GM10847 (cell line): ENCODE results near the gene SLC9A3.

Experiments
- POLR2A ChIP-seq: IDR thresholded peaks from 2 replicates; pipeline ENCODE4 v1.6.1; 2011; ENCODE audit not compliant: insufficient read length; ENCODE audit errors: extremely low read depth

The SLC9A3 gene

DNA sequence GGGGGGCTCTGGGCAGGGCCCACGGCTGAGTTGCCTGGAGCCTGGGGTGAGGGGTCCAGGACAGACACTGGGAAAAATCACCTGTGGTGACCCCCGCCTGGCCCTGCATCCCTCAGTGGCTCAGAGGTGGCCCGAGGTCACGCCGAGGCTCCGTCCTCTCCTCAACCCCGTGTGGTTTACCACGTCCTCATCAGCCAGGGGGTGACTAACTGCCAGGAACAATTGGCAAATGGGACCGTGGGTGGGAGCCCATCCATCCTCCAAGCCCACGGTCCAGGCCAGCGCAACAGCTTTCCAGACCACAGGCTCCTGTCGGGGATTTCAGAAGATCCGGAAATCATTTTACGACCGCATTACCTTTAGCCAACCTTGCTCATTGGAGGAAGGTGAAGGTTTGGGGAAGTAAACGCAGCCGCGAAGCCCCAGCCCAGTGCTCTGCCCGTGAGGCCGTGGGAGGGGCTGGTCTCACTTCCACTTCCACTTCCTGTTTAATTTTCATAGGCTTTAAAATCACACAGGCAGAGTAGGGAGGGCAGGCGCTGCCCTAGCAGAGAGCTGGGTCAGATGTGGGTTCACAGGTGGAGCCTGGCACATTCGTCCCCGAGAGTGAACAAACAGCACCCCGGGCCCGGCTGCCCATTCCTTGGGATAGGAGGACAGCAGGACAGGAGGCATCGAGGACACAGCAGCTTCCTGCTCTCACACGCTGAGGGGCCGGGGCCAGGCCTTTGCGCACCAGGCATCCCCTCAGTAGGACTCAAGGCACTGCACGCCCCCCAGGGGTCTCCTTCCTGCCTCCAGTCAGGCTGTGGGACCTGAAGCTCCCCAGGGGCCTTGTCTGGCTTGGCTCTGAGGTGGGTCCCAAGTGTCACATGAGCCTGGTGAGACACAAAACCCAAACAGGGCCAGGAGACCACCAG lies 19.8 kb upstream of the SLC9A3 start:
- TF ChIP-seq POLR2A: no peak

DNA sequence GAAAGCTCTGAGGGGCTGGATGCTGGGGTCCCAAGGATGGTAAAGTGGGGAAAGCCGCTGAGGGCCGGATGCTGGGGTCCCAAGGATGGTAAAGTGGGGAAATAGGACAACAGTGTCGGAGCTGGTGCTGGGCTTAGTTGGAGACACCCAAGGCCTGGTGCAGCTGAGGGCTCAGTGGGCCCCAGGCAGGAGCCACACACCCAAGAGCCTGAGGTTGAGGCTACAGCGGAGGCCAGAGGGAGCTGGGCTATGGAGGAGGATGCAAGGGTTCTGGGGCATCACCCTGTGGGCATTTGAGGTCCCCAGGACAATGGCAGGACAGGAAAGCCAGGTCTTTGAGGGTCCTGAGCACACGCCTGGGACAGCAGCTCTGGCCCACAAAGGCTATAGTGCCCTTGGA lies 19.1 kb upstream of the SLC9A3 start:
- TF ChIP-seq POLR2A: no peak

DNA sequence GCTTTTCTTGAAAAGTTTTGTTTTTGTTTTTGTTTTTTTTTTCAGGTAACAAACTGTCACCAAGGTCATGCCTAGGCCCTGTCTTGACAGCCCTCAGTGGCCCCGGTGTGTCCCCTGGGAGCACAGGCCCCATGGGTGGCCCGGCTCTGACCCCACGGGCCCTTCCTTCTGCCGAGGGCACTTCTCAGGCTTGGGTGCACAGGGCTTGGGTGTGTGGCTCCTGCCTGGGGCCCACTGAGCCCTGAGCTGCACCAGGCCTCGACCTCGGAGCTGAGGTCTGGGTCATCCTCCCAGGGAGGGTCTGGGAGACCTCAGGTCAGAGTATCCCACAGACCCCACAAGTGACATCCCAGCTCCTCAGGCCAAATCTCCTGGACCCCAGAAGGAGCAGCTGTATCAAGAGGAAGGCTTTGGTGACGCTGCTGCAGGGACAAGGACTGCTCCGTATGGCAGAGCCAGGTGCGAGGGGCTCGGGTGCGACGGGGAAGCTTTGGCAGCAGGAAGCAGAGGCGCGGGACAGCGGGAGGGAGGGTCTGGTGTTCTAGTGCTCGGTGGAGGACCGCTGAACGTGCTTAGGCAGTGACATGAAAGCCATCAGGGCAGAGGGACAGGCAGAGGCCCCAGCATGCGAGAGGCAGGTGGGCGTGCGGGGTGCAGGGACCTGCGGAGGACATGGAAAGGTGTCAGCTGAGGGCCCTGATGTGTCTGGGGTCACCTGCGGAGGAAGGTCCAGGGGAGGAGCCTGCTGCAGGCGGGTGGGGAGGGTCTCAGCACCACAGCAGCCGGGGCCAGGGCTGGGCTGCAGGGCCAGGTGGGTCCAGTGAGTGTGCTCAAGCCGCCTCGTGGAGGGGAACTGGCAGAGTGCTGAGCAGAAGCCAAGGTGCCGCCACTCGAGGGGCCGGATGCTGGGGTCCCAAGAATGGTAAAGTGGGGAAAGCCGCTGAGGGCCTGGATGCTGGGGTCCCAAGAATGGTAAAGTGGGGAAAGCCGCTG lies 18.4 kb upstream of the SLC9A3 start:
- no peak for TF ChIP-seq POLR2A

DNA sequence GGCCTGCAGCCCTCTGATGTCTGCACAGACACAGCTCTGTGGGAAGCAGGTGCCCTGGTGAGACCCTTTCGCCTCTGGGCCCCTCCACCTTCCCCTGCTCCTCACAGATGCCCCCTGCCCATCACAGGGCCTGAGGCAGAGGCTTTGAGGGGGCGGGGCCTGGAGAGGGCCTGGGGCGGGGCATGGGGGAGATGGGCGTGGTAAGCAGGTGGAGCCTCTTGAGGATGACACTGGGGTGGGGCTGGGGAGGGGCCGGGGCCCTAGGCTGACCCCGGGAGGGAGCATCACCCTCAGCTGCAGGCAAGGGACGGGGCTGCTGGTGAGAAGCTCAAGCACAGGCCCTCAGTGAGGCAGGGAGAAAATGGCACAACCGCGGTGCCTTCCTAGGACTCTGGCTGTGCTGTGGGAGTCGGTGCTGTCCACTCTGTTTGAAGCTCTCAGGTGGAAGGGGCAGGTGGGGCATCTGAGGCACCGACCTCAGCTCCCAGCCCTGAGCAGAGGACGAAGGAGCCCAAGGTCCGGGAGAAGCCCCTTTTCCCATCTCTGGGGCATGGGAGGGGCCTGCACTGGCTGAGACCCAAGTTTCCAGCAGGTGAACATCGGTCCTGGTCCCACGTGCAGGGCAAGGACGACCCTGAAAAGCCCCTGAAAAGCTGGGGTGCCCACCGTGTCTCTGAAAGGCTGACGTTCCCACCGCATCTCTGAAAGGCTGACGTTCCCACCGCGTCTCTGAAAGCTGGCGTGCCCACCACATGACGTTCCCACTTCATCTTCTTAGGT lies 17.5 kb upstream of the SLC9A3 start:
- TF ChIP-seq POLR2A: no peak

DNA sequence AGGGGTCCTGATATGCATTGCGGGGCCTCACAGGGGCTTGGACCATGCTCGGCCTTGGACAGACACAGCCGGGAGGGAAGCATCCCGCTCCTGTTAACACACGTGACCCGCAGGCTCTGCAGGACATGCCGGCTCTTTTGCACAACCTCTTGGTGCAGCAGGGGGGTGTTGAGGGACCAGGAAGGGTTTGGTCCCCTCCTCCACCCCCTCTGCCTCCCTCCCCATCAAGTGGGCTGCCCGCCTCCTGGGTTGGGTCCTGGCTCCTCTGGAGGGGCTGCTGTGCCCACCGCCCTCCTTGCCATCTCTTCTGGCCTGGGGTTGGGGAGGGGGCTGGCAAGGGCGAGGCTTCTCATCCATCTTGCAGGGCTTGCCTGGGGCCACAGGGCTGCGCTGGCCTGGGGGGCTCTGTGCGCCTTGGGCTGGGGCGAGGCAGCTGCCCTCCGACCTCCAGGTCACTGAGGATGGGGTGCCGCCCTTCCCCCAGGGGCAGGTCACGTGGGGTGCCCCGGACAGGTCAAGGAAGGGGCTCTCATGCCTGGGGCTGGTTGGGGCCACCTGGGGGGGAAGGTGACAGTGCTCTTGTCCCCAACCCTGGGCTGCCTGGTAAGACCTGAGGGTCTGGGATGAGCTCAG lies 16.8 kb upstream of the SLC9A3 start:
- TF ChIP-seq POLR2A: no peak

DNA sequence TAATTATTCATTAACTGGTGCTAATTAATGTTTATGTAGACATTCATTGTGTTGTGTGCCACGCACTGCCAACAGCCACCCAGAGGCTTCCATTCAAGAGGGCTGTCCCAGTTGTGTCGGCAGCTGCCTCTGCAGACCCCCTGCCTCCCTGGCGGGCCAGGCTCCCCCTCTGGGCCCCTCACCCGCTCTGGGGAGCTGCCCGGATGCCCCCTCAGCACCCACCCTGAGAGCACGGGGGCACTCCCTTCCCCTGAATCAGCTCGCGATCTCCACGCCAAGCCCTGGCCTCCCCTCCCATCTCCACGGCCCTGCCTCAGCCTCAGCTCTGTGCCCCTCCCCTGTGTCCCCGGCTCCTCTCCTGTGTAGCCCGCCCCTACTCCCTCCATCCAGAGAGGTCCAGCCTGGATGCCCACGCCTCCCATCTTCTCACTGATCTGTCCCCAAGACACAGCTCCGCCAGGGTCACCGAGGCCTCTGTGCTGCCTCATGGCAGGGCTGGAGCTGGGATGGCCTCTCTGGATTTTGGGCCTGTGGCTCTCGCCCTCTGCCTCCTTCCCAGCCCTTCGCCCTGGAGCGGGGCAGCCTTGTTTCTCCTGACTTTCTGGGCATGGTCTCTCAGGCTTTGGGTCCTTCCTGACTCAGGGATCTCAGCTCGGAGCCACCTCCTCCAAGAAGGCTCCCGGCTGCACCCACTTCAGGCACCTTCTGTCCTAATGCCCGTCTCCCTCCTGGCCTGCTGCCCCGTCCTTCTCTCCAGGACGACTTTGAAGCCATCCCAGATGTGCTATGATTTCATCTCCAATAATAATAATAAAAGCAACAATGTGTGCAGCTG lies 16.0 kb upstream of the SLC9A3 start:
- no peak for TF ChIP-seq POLR2A

DNA sequence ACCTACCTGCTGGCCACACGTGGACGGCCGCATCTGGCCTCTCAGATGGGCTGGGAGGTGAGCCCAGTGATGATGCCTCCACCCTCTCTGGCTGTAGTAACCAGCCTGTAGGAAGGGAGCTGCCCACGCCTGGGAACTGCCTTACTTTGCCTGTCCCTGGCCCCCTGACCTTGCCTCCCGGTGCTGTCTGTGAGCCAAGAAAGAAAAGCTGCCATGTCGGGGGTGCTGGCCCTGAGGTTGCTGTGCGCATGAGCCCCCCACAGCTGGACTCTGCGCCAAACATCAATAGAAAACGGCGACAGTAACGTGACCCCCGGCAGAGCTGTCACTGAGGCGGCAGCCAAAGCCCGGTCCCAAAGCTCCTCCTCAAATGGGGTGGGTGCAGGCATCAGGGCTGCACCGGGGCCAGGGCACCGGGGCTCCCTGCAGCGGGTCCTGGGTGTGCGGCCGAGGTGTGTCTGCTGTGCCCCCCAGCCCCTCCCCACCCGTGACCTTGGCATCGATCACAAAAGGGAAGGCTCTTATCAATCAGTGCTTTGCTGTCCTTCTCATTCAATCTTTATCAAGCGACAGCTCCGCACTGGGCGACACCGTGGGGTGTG lies 15.3 kb upstream of the SLC9A3 start:
- no peak for TF ChIP-seq POLR2A

DNA sequence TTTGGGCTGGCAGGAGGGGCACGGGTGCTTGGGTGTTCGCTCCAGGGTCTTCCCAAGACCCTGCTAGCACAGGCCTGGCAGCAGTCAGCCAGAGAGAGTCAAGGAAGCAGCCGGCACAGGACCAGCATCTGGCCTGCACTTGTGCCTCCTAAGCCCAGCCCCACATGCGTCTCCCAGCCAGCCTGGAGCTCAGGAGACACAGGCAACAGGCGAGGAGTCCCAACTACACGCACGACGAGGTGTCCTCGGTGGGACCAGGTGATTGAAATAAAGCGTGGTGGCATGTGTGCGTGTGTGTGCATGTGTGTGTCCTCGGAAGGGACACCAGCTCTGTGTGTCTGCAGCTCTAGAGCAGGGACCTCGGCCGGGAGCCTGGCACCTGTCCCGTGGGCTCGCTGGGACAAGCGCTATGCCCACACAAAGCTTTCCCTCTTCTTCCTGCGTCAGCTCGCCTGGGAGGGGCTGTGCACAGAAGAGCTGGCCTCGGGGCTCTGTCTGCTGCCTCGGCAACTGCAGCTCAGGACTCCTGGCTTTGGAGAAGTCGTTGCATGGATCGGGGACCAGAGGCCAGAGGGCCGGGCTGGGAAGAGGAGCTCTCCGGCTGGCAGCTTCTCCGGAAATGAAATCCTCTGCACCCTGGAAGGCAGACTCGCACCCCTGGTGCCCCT lies 14.7 kb upstream of the SLC9A3 start:
- no peak for TF ChIP-seq POLR2A

DNA sequence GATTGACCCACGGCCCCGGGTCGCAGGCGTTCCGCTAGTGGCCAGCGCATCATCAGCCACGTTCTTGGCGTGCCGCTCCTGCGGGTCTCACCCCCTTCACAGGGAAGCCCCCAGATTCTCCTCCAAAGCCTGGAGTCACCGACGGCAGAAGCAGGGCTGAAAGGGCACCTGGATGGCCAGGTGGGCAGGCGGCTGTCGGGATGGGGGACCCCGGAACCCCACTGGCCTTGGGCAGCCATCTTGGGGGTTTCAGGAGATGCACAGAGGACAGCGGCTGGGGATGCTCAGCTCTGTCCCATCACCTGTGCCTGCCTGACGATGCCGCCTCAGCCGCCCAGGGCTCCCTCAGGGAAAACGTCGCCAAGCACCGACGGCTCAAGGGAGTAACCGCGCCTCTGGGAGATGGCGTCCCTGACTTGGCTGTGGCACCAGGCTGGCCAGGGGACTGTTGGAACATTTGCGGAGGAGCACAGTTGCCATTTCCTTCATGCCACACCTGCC lies 14.1 kb upstream of the SLC9A3 start:
- TF ChIP-seq POLR2A: no peak

DNA sequence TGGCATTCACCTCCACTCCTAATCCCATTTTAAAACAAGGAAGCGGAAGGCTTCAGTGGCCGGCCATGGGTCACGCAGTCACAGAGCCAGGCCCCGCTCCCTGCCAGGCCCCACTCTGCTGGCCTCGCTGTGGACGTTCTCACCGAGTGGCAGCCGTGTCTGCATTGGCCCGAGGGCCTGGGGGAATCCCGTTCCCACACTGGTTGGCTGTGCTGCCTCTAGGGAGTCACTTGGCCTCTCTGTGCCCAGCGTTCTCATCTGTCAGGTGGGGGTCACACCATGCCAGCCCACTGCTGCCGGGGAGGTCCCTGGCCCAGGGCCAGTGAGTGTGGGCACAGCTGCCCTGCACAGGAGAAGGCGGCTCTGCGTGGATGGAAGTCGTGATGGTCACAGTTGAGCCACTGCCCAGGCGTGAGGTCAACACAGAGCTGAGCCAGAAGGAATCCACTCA lies 13.4 kb upstream of the SLC9A3 start:
- no peak for TF ChIP-seq POLR2A

DNA sequence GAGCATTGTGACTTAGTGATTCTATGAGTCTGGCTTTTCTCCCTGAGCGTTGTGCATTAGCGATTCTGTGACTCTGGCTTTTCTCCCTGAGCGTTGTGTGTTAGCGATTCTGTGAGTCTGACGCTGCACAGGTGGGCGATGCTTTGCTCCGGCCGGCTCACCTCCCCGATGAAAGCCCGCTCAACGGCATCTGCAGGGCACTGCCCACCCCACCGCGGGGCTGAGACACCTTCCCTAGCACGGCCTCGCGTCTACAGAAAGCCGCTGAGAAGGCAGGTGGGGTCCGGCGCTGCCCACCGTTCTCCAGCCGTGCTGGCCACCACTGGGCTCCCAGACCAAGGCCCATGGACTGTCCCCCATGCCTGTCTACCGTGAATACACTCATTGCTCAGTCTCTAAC lies 12.8 kb upstream of the SLC9A3 start:
- TF ChIP-seq POLR2A: no peak

DNA sequence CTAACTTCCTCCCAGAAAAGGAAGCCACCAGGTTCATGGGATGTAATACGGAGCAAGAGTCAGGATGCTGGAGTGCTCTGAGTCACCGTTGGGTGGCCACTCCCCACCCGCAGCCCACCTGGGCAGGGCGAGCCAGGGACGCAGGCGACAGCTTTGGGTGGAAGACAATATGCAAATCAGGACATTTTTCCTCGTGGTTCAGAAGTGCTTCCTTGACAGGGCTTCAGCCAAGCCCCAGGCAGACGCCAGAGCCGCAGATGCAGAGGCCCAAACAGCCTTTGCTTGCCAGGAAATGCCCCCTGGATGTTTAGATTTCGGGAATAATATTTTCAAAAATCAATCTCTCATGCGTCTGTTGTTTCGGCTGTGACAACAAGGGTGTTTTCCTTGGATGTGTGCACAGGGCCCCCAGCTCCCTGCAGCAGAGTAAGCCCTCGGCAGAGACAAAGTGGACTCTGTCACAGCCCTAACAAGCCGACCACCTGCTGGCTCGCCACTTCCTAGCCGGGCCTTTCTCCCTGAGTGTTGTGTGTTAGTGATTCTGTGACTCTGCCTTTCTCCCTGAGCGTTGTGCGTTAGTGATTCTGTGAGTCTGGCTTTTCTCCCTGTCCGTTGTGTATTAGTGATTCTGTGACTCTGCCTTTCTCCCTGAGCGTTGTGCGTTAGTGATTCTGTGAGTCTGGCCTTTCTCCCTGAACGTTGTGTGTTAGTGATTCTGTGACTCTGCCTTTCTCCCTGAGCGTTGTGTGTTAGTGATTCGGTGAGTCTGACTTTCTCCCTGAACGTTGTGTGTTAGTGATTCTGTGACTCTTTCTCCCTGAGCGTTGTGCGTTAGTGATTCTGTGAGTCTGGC lies 11.8 kb upstream of the SLC9A3 start:
- no peak for TF ChIP-seq POLR2A
